Breast epithelium (tissue), 4 donors: ENCODE results near the gene FOXK1. TPM values are rescaled to one million over a fixed set of nuclear protein-coding genes. Genes with fewer than 3 reads are reported as not detected.

Experiments used
- DNase-seq, 2 donors: peaks; one replicate each; pipeline ENCODE4 v3.0.0-alpha.2; 2019; ENCODE audit warnings: low spot score in 2 of 2
- H3K27ac ChIP-seq, 2 donors: fragments of 200-600 bp; sonication (generic) in 1 of 2; one replicate each; pipeline ENCODE4 v1.5.1; 2016 to 2019; ENCODE audit warnings: mild to moderate bottlenecking in 1 of 2
- H3K27me3 ChIP-seq, 2 donors: fragments of 200-600 bp; sonication (generic) in 1 of 2; one replicate each; pipeline versions ENCODE4 v1.5.1 to v1.6.0; 2017 to 2019; ENCODE audit warnings: control low read depth in 1 of 2, mild to moderate bottlenecking in 1 of 2
- H3K36me3 ChIP-seq: fragments of 200-600 bp; one replicate; pipeline ENCODE4 v1.5.1; 2019
- H3K4me1 ChIP-seq, 2 donors: fragments of 200-600 bp; sonication (generic); one replicate each; pipeline ENCODE4 v1.5.1; 2016 to 2019; ENCODE audit warnings: control low read depth in 1 of 2
- H3K4me3 ChIP-seq, 3 donors: fragments of 200-600 bp; sonication (generic); 1 replicate in 2 of 3; 2 replicates in 1 of 3; pipeline ENCODE4 v1.5.1; 2016 to 2019; ENCODE audit warnings: mild to moderate bottlenecking in 3 of 3, moderate library complexity in 2 of 3
- H3K9me3 ChIP-seq, 2 donors: fragments of 200-600 bp; sonication (generic) in 1 of 2; one replicate each; pipeline ENCODE4 v1.5.1; 2016 to 2019; ENCODE audit warnings: control low read depth in 1 of 2
- POLR2A ChIP-seq: fragments of 450-650 bp; IDR thresholded peaks from one replicate; pipeline ENCODE4 v1.6.1; 2016; ENCODE audit warnings: antibody characterized with exemption, mild to moderate bottlenecking, moderate library complexity
- POLR2AphosphoS5 ChIP-seq, 3 donors: sonication (generic); formaldehyde crosslinking; IDR thresholded peaks; one replicate each; pipeline ENCODE4 v1.6.1; 2017; ENCODE audit warnings: antibody characterized with exemption in 3 of 3
- intact Hi-C: fragments of 100-400 bp; cut with DNase I; formaldehyde crosslinking; loops from one replicate; pipeline ENCODE4 v1.15.1; 2023; ENCODE audit warnings: low total_unique reads
- total RNA-seq, 3 donors: library from RNA; depleted of rRNA; stranded (reverse); fragments of >200 nt; gene quantifications; one replicate each; pipeline ENCODE4 v1.1.0, GENCODE V29; 2016
- TF ChIP-seq, protein P1 (sequence below), 3 donors: fragments of 450-650 bp; IDR thresholded peaks; one replicate each; pipeline ENCODE4 v1.5.1; 2016 to 2017; ENCODE audit warnings: antibody characterized with exemption in 3 of 3, mild to moderate bottlenecking in 3 of 3, moderate library complexity in 3 of 3

The FOXK1 gene
- total RNA-seq, 3 donors from 2014 or later, result 11.7 to 16.5 (median 15.7) TPM

DNA sequence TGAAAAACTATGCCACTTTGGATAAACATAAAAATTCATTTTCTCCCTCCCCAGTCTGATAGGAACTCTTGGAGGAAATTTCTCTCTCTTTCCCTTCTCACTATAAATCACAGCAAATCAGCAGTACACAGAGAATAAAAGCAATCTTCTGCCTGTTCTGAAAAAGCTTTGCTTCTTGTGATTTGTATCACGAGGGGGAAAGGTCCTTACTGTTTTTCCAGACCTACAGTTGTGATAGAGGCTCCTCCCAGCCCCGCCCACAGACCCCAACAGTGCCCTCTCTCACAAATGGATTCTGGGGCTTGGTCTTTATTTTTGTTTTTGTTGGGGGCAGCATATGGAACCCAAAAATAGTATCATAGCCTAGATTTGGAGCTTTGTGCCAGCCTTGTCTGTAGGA is 12.2 kb downstream of the FOXK1 start:
- peak overlapping the region in 1 of 2 donors; percentile 65 for H3K27ac ChIP-seq
- H3K36me3 ChIP-seq, result no peaks in the 10 kb centered on the region
- H3K27me3 ChIP-seq, result no peaks in the 10 kb centered on the region
- no peak for DNase-seq
- no peak overlapping the region for H3K4me3 ChIP-seq
- no peaks in the 10 kb centered on the region for H3K4me1 ChIP-seq
- no peaks in the 10 kb centered on the region for H3K9me3 ChIP-seq
- intact Hi-C loops, result no loop called here
- TF ChIP-seq POLR2AphosphoS5 (IDR thresholded peaks at IDR 0.05) (no peak), POLR2A (no peak)
- TF ChIP-seq, protein P1, sequence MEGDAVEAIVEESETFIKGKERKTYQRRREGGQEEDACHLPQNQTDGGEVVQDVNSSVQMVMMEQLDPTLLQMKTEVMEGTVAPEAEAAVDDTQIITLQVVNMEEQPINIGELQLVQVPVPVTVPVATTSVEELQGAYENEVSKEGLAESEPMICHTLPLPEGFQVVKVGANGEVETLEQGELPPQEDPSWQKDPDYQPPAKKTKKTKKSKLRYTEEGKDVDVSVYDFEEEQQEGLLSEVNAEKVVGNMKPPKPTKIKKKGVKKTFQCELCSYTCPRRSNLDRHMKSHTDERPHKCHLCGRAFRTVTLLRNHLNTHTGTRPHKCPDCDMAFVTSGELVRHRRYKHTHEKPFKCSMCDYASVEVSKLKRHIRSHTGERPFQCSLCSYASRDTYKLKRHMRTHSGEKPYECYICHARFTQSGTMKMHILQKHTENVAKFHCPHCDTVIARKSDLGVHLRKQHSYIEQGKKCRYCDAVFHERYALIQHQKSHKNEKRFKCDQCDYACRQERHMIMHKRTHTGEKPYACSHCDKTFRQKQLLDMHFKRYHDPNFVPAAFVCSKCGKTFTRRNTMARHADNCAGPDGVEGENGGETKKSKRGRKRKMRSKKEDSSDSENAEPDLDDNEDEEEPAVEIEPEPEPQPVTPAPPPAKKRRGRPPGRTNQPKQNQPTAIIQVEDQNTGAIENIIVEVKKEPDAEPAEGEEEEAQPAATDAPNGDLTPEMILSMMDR (IDR thresholded peaks at IDR 0.05), result no peak

DNA sequence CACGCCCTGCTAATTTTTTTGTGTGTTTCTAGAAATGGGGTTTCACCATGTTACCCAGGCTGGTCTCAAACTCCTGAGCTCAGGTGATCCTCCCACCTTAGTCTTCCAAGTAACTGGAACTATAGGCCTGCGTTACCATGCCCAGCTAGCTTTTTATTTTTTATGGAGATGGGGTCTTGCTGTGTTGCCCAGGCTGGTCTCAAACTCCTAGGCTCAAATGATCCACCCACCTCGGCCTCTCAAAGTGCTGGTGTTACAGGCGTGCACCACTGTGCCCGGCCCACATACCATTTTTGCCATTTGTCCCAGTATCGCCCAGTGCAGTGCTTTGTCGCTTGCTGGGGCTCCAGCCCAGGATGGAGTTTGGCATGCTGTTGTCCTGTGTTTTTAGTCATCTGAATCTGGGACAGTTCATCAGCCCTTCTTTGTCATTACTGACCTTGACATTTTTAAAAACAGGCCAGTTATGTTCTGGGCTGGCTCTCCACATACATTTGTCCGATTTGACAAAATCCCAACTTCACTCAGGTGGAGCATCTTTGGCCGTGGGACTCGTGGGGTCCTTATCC is 16.7 kb downstream of the FOXK1 start:
- intact Hi-C loops, result no loop called here
- H3K36me3 ChIP-seq, result no peaks in the 10 kb centered on the region
- H3K27ac ChIP-seq, result no peak overlapping the region
- H3K9me3 ChIP-seq, result no peaks in the 10 kb centered on the region
- TF ChIP-seq POLR2A, result no peak
- TF ChIP-seq, protein P1 (IDR thresholded peaks at IDR 0.05), result no peak
- no peak for TF ChIP-seq POLR2AphosphoS5 (IDR thresholded peaks at IDR 0.05)
- H3K27me3 ChIP-seq, result no peaks in the 10 kb centered on the region
- no peak for DNase-seq
- no peak overlapping the region for H3K4me3 ChIP-seq
- no peaks in the 10 kb centered on the region for H3K4me1 ChIP-seq

DNA sequence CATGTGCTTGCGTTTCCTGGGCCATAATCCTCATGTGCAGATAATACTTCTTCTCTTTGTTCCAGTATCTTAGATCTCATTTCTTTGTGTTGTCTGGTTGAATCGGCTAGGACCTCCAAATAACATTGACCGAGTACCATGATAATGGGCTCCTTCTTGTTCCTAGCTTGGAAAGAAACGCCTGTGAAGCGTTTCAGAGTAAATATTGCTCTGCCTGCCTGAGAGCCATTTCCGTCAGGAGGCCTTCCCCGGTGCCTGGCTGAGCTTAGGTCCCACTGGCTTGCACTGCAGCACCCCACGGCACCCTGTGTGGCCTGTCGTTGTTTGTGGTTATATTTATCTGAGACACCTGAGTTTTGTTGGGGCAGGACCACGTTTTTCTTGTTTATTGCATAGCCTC is 17.7 kb downstream of the FOXK1 start:
- no peaks in the 10 kb centered on the region for H3K36me3 ChIP-seq

DNA sequence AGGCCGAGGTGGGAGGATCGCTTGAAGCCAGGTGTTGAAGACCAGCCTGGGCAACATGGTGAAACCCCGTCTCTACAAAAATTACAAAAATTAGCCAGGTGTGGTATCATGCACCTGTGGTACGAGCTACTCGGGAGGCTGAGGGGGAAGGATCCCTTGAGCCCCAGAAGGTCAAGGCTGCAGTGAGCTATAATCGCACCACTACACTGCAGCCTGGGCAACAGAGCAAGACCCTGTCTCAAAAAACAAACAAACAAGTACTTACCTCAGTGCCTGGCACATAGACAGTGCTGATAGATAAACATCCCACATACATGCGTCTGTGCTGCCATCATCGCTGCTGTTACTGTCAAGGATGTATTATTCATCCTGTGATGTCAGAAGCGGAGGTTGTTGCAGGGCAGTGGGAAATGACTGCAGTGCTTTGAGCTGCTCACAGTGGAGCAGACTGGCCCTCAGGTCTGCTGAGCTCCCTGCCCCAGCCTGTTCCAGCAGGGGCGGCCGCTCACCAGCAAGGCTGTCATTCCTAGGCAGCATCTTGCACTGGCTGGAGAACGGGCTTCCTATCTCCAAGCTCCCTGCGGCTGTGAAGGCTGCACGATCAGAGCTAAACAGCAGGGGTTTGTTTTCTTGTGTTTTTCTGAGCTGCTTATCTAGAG is 18.6 kb downstream of the FOXK1 start:
- H3K4me3 ChIP-seq, result no peak overlapping the region
- DNase-seq, result no peak
- H3K4me1 ChIP-seq, result no peaks in the 10 kb centered on the region
- no peaks in the 10 kb centered on the region for H3K9me3 ChIP-seq
- intact Hi-C loops, result loop anchor here (5.0 kb wide), 1 partner anchor 1622 kb away; no protein-coding TSS in a partner anchor
- no peaks in the 10 kb centered on the region for H3K36me3 ChIP-seq
- TF ChIP-seq, protein P1 (IDR thresholded peaks at IDR 0.05), result no peak
- TF ChIP-seq POLR2A, result no peak
- TF ChIP-seq POLR2AphosphoS5 (IDR thresholded peaks at IDR 0.05), result no peak
- no peak overlapping the region for H3K27ac ChIP-seq
- H3K27me3 ChIP-seq, result no peaks in the 10 kb centered on the region

More for the DNA sequence above, 17.7 kb downstream of the FOXK1 start:
- no peaks in the 10 kb centered on the region for H3K27me3 ChIP-seq
- H3K9me3 ChIP-seq, result no peaks in the 10 kb centered on the region
- no peak overlapping the region for H3K4me3 ChIP-seq
- no peaks in the 10 kb centered on the region for H3K4me1 ChIP-seq
- H3K27ac ChIP-seq, result no peak overlapping the region
- no peak for TF ChIP-seq POLR2A
- no peak for TF ChIP-seq POLR2AphosphoS5 (IDR thresholded peaks at IDR 0.05)
- TF ChIP-seq, protein P1 (IDR thresholded peaks at IDR 0.05), result no peak
- intact Hi-C loops, result loop anchor here (5.0 kb wide), 1 partner anchor 1622 kb away; no protein-coding TSS in a partner anchor
- no peak for DNase-seq

DNA sequence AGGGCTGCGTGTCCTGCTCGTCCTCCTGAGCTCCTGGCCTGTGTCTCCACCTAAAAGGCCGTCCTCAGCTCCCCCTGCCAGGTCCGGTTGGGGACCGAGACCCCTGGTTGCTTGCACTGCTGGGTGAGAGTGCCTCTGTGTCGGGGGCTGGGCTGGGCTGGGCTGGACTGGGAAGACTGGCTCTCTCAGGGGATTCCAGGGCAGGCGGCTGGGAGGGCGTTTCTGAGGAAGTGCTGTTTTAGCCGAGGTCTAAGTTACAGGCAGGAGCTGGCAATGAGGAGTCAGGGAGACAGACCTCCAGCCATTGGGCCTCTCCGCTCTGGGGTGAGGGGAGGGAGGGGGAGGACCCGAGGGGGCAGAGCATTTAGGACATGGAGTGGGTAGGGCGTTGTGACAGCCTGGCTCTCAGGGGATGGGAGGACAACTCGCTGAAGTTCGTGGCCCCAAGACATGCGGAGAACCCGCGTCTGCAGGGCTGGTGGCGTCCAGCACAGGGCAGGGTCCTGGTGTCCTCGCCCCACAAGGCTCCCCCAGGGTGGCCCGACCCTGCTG is 20.9 kb downstream of the FOXK1 start:
- Histone ChIP-seq H3K27me3 (no peaks in the 10 kb centered on the region), H3K9me3 (no peaks in the 10 kb centered on the region), H3K4me3 (no peak overlapping the region), H3K27ac (no peak overlapping the region), H3K36me3 (no peaks in the 10 kb centered on the region), H3K4me1 (no peaks in the 10 kb centered on the region)
- DNase-seq, result no peak
- intact Hi-C loops, result loop anchor here (5.0 kb wide), 1 partner anchor 1619 kb away; no protein-coding TSS in a partner anchor
- TF ChIP-seq, protein P1 (IDR thresholded peaks at IDR 0.05), result no peak
- TF ChIP-seq POLR2A, result no peak
- TF ChIP-seq POLR2AphosphoS5 (IDR thresholded peaks at IDR 0.05), result no peak
